H1 (cell line): ENCODE results near the gene BNC2. TPM values are rescaled to one million over a fixed set of nuclear protein-coding genes. Genes with fewer than 3 reads are reported as not detected.

Source experiments
- SIRT6 ChIP-seq: IDR thresholded peaks from one replicate; pipeline ENCODE4 v1.7.1; 2012; ENCODE audit warnings: low read length, inconsistent platforms
- polyA plus RNA-seq, 7 experiments: library from polyadenylated mRNA; depleted of rRNA in 3 of 7; stranded (reverse) in 5 of 7; unstranded in 2 of 7; fragments of >200 nt in 5 of 7; fragments of 200-250 nt in 2 of 7; gene quantifications; 1 replicate in 5 of 7; 2 replicates in 1 of 7; 4 replicates in 1 of 7; pipeline versions ENCODE4 v1.2.1 to v1.2.3, GENCODE V29; 2011 to 2013; ENCODE audit warnings: missing spikeins in 2 of 7, mixed read lengths in 2 of 7
- total RNA-seq: library from RNA; stranded (reverse); fragmentation: NEBNext Ultra II Directional; extraction: Animal tissue kit (Norgen Biotek cat#: 25700); gene quantifications from 2 replicates; pipeline ENCODE4 v1.2.1, GENCODE V29; 2021
- TF ChIP-seq, protein P1 (sequence below): fragments of 300-600 bp; sonication (generic); IDR thresholded peaks from 2 replicates; pipeline ENCODE4 v1.7.1; 2012; ENCODE audit warnings: low read length, moderate library complexity, mild to moderate bottlenecking, inconsistent platforms; ENCODE audit not compliant: insufficient replicate concordance

The BNC2 gene
- total and polyA plus RNA-seq, 2 of the 8 experiments (the other 6 are each of a cell fraction or from before 2014, with no cell fraction given) = 16.0 to 26.8 TPM

DNA sequence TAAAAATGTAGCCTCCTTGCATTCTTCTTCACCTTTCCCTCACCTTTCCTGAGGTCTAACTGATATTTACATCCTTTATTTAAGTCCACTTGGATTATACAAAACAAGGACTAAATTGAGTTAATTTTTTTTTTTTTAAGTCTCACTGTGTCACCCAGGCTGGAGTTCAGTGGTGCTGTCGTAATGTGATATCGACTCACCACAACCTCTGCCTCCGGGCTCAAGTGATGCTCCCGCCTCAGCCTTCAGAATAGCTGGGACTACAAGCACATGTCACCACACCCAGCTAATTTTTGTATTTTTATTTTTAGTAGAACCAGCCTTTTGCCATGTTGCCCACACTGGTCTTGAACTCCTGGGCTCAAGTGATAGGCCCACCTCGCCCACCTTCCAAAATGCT is 195.3 kb downstream of the BNC2 start (continued):
- TF ChIP-seq, protein P1, sequence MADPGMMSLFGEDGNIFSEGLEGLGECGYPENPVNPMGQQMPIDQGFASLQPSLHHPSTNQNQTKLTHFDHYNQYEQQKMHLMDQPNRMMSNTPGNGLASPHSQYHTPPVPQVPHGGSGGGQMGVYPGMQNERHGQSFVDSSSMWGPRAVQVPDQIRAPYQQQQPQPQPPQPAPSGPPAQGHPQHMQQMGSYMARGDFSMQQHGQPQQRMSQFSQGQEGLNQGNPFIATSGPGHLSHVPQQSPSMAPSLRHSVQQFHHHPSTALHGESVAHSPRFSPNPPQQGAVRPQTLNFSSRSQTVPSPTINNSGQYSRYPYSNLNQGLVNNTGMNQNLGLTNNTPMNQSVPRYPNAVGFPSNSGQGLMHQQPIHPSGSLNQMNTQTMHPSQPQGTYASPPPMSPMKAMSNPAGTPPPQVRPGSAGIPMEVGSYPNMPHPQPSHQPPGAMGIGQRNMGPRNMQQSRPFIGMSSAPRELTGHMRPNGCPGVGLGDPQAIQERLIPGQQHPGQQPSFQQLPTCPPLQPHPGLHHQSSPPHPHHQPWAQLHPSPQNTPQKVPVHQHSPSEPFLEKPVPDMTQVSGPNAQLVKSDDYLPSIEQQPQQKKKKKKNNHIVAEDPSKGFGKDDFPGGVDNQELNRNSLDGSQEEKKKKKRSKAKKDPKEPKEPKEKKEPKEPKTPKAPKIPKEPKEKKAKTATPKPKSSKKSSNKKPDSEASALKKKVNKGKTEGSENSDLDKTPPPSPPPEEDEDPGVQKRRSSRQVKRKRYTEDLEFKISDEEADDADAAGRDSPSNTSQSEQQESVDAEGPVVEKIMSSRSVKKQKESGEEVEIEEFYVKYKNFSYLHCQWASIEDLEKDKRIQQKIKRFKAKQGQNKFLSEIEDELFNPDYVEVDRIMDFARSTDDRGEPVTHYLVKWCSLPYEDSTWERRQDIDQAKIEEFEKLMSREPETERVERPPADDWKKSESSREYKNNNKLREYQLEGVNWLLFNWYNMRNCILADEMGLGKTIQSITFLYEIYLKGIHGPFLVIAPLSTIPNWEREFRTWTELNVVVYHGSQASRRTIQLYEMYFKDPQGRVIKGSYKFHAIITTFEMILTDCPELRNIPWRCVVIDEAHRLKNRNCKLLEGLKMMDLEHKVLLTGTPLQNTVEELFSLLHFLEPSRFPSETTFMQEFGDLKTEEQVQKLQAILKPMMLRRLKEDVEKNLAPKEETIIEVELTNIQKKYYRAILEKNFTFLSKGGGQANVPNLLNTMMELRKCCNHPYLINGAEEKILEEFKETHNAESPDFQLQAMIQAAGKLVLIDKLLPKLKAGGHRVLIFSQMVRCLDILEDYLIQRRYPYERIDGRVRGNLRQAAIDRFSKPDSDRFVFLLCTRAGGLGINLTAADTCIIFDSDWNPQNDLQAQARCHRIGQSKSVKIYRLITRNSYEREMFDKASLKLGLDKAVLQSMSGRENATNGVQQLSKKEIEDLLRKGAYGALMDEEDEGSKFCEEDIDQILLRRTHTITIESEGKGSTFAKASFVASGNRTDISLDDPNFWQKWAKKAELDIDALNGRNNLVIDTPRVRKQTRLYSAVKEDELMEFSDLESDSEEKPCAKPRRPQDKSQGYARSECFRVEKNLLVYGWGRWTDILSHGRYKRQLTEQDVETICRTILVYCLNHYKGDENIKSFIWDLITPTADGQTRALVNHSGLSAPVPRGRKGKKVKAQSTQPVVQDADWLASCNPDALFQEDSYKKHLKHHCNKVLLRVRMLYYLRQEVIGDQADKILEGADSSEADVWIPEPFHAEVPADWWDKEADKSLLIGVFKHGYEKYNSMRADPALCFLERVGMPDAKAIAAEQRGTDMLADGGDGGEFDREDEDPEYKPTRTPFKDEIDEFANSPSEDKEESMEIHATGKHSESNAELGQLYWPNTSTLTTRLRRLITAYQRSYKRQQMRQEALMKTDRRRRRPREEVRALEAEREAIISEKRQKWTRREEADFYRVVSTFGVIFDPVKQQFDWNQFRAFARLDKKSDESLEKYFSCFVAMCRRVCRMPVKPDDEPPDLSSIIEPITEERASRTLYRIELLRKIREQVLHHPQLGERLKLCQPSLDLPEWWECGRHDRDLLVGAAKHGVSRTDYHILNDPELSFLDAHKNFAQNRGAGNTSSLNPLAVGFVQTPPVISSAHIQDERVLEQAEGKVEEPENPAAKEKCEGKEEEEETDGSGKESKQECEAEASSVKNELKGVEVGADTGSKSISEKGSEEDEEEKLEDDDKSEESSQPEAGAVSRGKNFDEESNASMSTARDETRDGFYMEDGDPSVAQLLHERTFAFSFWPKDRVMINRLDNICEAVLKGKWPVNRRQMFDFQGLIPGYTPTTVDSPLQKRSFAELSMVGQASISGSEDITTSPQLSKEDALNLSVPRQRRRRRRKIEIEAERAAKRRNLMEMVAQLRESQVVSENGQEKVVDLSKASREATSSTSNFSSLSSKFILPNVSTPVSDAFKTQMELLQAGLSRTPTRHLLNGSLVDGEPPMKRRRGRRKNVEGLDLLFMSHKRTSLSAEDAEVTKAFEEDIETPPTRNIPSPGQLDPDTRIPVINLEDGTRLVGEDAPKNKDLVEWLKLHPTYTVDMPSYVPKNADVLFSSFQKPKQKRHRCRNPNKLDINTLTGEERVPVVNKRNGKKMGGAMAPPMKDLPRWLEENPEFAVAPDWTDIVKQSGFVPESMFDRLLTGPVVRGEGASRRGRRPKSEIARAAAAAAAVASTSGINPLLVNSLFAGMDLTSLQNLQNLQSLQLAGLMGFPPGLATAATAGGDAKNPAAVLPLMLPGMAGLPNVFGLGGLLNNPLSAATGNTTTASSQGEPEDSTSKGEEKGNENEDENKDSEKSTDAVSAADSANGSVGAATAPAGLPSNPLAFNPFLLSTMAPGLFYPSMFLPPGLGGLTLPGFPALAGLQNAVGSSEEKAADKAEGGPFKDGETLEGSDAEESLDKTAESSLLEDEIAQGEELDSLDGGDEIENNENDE = no peak
- TF ChIP-seq SIRT6 = no peak
